Dermis microvascular lymphatic vessel endothelial cell (primary cell): ENCODE results near the gene ENDOV. TPM values are rescaled to one million over a fixed set of nuclear protein-coding genes. Genes with fewer than 3 reads are reported as not detected.

Experiments
- DNase-seq, 2 donors: peaks; one replicate each; pipeline versions ENCODE4 v3.0.0 to v3.0.0-alpha.2; 2010; ENCODE audit warnings: low read depth in 2 of 2
- total RNA-seq: library from RNA; depleted of rRNA; stranded (reverse); fragments of >200 nt; gene quantifications from 2 replicates; pipeline ENCODE4 v1.2.1, GENCODE V29; 2014

ENDOV gene
- total RNA-seq, 1 donor from 2014 or later, result 19.6 TPM

DNA sequence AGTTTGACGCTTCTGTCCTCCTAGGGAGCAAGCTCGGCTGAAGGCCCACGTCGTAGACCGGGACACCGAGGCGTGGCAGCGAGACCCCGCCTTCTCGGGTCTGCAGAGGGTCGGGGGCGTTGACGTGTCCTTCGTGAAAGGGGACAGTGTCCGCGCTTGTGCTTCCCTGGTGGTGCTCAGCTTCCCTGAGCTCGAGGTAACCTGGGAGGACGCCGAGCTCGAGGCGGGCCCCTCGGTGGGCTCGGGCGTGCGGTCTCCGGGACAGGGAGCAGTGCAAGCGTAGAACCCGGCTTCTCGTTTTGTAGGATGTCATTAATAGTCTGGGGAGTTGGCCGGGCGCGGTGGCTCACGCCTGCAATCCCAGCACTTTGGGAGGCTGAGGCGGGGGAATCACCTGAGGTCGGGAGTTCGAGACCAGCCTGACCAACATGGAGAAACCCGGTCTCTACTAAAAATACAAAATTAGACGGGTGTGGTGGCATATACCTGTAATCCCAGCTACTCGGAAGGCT is 715 bp downstream of the ENDOV start:
- DNase-seq, result peak in 1 of 2 donors; percentile 12

DNA sequence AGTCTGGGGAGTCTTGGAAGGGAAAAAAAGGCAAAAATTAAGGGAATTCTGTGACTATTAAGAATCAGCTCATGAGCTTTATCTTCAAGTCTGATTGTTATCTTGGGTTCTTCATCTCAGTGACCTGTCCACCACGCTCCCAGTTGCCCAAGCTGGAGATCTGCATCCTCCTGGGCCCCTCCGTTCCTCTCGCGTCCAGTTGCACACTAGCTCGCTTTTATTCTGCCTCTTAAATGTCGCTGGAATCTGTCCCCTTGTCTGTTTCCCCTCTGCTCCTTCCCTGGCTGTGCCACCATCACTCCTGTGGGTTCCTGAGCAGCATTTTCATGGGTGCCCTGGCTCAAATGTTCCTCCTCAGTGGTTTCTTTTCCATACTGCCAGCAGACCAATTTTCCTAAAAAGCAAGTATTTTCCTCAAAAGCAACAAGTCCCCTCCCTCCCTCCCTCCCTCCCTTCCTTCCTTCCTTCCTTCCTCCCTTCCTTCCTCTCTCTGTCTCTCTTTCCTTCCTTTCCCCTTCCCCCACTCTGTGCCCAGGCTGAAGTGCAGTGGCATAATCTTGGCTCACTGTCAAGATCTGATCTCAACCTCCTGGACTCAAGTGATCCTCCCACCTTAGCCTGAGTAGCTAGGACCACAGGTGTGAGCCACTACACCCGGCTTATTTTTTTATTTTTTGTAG is 1.4 kb downstream of the ENDOV start:
- no peak for DNase-seq

DNA sequence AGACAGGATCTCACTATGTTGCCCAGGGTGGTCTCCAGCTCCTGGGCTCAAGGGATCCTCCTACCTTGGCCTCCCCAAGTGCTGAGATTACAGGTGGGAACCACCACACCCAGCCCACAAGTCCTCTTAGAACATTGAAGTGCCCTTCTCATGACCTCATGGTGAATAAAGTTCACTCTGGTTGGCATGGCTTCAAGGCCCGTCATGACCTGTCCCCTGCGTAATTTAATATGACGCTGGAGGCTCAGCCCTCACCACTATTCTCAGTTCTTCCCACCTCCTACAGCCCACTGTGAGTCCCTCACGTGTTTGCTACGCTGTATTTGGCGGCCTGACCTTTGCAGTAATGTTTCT is 1.9 kb downstream of the ENDOV start:
- DNase-seq, result no peak

DNA sequence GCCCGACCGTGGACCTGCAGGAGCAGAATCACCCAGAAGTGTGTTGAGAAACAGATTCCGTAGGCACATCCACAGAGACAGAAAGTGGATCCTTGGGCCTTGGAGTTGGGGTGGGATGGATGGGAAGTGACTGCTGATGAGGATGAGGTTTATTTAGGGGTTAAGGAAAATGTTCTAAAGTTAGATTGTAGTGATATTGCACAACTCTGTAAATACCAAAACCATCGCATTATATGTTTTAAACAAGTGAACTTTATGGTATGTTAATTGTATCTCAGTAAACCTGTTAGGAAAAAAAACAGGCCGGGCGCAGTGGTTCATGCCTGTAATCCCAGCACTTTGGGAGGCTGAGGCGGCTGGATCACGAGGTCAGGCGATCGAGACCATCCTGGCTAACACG is 3.6 kb downstream of the ENDOV start:
- DNase-seq, result no peak

DNA sequence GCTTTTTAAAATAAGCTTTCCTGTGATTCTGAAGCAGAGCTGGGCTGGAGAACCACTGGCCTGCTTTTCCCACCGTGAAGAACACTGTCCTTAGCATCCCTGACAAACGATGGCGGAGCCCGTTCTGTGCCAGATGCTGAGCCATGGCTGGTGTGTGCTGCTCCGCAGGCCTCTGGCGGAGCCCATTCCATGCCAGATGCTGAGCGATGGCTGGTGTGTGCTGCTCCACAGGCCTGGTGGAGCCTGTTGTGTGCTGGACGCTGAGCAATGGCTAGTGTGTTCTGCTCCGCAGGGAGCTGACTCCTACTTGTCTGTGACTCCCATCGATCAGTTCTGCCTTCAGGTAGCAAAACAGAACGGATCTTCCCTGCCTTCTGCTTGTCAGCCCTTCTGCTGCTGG is 4.3 kb downstream of the ENDOV start:
- DNase-seq, result no peak

DNA sequence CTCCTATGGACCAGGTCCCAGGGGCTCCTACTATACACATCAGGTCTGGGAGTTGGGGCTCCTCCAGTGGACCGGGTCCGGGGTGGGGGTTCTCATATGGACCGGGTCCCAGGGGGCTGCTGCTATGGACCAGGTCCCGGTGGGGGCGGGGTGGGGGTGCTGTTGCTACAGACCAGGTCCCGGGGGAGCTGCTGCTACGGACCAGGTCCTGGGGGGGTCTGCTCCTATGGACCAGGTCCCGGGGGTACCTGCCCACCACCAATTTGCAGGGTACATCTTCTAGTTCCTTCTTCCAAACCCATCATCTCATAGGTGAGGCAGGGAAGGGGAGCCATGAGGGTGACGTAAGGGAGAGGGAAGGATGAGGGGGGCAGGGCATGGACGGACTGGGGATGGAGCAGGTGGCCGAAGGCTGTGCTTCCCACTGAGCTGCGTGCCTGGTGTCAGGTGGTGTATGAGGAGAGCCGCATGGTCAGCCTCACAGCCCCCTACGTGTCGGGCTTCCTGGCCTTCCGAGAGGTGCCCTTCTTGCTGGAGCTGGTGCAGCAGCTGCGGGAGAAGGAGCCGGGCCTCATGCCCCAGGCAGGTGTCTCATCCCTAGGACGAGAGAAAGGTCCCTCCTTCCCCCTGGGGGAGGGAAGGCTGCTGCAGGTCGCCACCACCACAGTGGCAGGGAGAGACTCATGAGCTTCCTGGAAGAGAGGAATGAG is 6.6 kb downstream of the ENDOV start:
- no peak for DNase-seq

DNA sequence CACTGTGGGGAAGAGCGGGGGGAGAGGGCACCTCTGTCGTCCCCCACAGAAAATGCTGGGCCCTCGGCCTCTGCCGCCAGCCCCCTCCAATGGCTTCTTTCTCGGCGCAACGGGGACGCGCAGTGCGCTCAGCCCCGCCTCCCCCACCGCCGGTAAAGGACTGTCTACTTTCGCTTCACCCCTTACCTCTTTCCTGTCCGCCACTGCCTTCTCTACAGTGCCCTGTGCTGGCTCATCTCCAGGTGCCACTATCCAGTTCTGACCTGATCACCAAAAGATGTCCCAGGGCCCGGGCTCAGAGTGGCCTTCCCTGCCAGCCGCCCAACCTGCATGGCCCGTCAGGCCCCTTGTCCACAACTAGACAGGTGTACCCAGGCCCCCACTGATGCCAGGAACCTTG is 7.3 kb downstream of the ENDOV start:
- no peak for DNase-seq

DNA sequence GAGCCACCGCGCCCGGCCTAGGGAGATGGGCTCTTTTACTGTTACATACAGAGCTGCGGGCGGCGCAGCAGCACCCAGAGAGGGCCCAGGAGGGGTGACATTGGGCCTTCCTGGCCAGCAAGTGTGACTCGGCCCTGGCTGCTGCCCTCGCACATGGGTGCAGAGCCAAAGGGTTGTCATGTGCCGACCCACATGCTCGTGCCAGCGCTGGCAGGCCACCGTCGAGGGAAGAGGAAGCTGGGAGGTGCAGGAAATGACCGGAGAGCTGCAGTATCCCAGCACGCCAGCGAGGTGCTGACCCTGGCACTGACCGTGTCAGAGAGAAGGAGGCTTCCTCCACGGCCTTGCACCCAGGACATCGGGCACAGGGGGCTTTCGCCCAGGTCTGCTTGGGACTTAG is 8.0 kb downstream of the ENDOV start:
- DNase-seq, result peak; percentile 19 to 43

DNA sequence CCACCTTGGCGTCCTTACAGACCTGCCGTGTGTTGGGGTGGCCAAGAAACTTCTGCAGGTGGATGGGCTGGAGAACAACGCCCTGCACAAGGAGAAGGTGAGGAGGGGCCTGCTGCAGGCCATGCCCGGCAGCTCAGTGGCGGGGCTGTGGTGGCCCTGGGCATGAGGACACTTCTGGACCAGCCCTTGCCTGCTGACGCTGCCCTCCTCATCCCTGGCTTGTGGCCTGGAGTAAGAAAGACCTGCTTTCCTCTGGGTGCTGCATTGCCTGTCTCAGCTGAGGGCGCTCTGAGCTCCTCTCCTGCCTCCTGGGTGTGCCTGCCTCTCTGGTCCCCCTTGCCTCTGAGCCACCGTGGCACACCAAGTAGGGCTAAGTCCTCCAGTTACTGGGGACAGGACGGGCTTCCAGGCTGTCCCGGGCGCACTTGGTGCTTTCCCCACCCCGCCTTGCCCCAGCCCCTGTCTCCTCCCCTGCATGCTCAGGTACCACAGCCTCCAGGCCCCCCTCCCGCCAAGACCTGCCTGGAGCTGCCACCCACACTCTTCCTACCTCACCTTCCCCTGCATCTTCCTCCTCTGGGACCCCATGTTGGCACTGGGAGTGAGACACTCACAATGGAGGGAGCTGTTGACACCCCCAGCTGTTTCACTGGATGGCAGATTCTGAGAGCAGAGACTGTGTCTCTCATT is 8.7 kb downstream of the ENDOV start:
- no peak for DNase-seq

DNA sequence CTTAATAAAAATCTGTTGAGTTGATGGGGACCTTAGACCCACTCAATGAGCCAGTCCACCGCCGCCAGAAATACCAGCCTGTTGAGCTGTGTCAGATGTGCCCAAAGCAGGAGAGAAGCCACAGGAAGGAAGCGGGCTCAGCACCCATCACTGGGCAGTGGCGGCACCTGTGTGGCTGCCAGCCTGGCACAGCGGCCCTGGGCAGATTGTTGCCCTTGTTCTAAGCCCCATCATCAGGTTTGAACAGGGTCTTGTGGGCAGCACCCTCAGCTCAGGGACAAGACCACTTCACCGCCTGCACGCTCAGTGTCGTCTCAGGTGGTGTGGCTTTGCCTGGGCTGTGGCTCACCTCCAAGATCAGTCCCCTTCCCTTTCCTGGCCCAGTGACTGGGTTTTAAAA is 9.3 kb downstream of the ENDOV start:
- no peak for DNase-seq

DNA sequence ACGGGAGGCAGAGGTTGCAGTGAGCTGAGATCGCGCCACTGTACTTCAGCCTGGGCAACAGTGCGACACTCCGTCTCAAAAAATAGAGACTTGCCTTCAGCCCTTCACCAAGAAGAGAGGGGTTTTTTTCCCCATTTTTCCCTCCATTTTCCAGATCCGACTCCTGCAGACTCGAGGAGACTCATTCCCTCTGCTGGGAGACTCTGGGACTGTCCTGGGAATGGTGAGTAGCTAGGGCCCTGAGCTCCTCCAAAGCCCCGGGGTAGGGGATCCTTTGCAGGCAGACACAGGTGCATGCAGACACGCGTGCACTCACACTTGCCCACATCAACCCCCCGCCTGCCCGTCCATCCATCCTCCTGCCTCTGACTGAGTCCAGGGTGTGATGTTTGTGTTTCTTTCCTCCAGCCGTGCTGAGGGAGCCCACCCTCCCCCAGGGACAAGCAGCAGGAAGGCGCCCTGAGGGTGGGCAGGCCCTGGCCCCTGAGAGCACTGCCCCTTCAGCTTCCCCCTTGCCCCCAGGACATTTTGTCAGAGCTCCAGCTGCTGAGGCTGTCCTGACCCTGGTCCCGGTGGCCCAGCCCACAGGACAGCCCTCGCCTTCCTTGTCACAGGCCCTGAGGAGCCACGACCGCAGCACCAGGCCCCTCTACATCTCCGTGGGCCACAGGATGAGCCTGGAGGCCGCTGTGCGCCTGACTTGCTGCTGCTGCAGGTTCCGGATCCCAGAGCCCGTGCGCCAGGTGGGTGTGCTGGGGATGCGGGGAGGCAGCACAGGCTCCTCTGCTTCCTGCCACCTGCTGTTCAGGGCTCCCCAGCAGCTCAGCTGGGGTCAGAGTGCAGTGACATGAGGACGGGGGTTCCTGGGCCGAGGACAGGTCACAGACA is 10.2 kb downstream of the ENDOV start:
- DNase-seq, result no peak

DNA sequence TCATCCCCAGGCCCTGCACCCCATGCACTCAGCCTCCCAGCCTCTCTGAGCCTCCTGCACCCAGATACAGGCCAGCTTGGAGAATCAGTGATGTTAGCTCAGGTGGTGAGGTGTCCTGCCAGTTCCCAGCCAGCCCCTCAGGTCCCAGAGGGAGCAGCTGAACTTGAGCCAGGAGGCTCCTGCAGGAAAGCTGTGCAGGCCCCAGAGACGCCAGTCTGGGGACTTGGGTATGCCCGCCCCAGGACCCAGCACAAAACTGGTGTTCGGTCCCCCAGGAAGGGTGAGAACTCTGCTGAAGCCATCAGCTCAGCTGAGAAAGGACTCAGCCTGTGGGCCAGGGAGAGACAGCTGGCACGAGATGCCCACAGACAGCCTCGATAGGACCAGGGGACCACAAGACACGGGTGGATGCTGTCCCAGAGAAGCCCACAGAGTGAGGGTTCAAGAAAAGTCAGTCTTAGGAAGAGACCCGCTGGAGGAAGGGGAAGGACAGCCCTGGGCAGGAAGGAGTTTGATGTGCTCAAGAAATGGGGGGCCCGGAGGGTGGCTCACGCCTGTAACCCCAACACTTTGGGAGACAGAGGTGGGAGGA is 11.0 kb downstream of the ENDOV start:
- DNase-seq, result no peak

DNA sequence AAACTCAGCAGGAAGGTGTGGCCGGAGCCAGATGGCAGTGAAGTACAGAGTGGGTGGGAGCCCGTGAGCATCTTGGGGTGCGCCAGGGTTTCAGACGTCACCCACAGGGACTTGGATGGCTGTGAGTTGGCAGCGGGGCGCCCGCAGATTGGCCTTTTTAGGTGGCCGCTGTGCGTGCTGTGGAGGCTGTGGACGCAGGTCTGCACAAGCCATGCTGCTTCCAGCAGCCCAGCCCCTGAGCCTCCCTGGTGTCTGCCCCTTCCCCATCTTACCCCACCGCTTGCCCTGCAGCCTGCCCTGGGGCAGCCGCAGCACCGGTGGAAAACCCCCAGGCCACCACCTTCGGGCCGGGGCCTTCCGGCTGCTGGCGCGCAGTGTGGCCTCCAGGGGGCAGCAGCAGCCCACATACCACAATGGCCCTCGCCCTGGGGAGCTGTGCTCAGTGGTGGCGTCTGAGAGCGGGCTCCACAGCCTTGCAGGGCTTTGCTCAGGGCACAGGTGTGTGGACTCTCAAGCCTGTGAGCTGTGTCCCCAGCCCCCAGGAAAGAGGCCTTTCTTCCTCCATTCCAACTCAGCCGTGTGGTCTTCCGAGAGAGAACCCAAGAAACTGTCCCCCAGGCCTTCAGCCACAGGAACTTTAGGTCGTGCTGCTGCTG is 11.8 kb downstream of the ENDOV start:
- peak; percentile 28 to 62 for DNase-seq

DNA sequence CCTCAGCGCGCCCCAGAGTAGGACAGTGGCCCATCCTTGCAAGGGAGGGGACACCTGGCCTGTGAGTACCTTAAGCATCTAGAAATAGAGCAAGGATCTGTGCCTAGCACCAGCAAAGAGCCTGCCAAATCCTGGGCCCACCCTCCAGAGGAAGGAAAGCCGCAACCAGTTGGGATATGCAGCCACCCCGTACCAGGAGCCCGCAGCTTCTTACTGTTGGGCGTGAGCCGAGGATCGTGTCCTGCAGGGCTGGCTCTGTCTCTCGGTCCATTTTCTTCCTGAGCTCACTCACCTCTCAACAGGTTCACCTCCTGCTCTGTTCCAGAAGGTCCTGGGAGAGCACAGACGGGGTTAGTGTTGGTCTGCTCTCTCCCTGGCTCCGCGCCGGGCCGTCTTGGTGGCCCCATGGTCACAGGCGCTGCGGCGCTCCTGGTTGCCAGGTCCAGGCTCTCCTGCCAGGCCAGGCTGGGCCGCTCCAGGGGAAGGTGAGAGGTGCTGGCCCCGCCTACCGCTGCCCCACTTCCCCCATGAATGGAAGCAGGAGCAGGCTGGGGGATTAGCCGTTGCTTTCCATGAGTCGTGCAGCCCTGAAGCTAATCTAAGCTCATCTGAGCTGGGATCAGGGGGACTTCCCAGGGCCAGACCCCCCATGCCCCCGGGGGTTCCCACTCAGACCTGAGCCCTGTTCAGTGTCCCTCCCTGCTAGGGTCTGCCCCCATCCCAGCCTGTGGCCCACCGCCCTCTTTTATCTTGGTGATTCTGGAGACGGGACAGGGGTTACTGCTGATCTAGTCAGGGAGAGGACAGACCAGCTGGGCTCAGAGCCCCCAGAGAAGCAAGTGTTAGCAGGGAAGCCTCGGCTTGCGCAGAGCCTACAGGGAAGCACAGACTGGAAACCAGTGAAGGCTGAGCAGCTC is 12.7 kb downstream of the ENDOV start:
- DNase-seq, result no peak

DNA sequence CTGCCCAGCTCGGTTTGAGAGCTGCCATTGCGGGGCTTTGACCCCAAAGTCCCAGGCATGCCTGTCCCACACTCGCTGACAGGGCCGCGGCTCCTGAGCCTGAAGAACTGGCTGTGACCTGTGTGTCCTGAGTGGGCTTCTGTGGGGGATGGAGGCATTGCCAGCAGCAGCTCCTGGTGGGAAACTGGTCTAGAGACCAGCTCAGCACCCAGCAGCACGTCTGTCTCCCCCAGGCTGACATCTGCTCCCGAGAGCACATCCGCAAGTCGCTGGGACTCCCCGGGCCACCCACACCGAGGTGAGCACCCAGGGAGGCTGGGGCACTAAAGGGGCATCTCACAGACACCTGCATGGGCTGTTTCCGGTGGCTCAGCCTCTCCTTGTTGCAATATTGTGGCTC is 13.4 kb downstream of the ENDOV start:
- DNase-seq, result no peak

DNA sequence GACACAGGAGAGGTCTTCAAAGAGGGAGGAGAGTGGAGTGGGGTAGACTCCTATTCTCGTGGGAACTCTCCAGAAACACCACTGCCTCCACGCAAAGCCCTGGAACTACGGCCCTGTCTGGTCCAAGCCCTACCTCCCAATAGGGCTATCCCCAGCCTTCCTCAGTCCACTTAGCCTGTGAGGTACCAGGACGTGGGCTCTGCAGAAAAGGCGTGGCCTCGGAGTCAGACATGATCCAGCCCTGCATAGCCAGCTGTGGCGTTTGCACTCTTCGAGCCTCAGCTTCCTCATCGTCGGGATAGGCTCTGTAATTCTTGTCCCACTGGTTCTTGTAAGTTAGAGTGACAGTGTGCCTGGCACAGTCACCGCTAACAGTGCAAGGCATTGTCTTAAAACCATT is 13.8 kb downstream of the ENDOV start:
- no peak for DNase-seq

DNA sequence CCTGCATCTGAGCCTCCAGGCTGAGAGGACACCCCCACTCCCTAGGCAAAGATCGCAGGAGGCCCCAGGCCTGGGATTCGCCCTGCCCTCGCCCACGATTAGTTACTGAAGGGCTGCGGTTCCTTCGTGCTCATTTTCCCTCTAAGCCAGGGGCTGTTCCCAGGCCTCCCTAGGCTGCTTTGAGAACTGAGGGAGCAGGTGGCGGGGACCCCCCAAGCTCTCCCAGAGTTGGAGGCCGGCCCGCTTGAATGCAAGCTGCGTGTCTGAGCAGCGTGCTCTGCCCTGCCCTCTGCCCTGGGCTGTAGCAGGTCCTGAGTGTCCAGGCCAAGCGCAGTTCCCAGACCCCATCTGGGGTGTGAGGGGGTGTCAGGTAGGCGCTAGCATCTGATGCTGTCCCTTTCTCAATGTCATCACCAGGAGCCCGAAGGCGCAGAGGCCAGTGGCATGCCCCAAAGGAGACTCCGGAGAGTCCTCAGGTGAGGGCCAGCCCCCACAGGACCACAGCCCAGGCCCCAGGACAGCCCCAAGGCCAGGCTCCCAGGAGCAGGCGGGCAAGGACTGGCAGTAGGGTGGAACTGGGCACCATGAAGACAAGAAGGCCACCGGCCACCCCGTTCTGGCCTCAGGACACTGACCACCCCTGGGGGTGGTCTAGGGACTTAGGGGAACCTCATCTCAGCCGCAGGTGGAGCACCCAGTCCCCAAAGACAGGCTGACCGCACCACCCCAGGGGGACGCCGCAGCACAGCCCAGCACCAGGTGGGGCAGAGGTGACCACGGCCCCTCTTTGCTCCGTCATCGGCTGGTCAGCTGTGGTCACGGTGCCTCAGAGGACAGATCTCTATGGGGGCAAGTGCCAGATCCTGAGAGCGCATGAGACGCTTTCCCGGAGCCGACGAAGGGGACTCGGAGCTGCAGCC is 14.6 kb downstream of the ENDOV start:
- DNase-seq, result no peak

DNA sequence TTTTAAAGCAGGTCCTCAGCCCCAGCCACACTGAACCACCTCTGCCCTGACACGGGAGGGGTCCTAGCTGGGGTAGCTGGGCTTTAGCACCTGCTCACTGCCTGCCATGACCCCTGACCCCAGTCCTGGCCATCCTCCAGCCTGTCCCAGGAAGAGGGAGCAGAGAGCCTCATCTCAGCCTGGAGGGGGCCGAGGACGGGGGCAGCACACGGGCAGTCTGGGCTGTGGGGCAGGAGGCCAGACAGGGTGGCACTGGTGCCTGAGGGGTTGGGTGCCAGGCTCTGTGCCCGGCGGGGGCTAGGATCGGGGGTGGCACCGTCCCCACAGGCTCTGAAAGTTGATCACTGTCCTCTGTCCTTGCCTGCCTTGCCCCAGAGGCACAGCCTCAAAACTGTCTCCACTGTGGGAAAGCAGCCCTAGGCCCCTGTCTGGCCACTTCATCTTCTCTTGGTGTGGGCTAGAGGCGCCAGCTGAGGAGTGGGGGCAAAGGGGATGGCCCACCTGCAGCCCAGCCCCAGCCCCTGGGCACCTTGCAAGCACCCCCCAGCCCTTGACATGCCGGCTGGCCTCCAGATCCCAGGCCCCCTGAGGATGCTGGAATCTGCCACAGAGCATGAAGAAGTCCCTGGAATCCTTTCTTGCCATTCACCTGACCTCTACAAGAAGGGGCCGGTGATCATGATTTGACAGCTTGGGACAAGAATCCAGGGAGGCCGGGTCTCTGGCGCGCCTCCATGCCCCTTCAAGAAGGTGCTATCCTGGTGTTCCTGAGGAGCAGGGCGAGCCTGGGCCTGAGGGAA is 15.7 kb downstream of the ENDOV start:
- no peak for DNase-seq
